Stimulated activated CD8-positive, alpha-beta memory T cell treated with anti-CD3 and anti-CD28 coated beads, Interleukin-2, amount 100 ng/mL, for 1 hour (primary cell): ENCODE results near the gene ALDH3B2.
"Not testable (repeated sequence)": the region's sequence is repeated elsewhere in the genome, so short reads cannot be mapped to it uniquely, and the experiment has no call there.

Source experiments
- DNase-seq, 2 donors: peaks; one replicate each; pipeline ENCODE4 v3.0.0-alpha.2; 2020; ENCODE audit warnings: low read depth in 2 of 2

ALDH3B2 gene

DNA sequence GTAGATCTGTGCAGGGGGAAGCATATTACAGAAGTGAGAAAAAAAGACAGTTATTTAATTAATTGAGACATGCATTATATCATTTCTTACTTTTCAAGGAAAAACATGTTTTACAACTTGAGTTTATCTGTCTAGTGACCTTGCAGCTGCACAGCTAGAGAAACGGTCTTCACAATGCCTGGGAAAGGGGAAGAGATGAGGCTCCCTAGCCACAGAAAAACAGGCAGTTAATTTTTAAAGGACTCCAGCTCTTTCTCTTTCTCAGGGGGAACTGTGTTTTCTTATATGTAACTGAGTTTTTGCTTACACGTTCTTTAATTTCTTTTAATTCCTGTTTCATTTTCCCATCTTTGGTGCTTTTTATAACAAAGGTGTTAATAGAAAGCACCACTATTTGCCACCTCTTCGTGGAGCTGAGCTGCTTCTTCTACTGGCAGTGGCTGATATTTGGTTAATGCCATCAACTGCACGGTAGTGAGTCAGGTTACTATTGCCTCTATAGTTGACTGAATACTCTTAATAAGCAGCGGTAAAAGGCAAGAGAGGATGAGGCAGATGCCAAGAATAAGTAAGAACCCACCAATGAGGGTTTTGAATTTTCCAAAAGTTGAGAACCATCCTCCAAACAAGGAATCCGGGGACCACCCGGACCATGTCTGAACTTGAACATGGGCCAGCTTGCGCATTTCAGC, 11.4 kb upstream of the ALDH3B2 start:
- DNase-seq, result not testable (repeated sequence)

DNA sequence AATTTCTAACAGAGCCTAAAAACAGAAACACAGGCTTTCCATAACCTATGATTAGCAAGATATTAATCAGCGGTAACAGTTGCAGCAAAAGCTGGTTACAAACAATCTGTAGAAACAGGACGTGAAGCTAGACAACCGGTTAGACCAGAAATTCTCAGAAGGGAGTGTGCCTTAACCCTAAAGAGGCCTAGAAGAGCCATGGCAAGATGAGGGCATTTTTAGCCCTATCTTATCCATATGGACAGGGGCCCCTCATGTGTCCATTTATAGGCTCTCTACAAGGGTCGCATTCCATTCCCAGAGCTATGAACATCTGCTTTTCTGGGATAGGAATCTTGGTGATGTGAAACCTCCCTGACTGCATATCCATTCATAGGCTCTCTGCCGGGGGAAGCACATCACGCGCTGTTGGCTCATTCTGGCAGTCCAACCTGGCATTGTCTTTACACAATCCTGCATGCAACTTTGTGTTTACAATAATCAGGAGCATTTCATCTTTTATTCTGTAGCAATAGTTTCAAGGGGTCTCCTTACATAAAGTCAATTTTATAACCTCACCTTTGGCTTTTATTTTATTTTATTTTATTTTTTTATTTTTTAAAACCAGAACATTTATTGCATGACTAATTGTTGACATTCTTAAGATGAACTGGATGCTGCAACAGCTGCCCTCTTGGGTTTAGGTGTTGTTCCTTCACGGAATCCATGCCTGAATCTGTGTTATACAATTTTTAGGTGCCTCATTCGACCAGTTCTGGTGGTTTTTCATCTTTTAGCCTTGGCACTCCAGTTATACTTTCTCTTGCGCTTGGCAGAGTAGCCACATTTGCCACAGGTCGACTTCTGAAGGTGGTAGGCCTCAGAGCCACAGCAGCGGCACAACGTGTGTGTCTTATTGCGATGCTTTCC, 8.0 kb upstream of the ALDH3B2 start:
- not testable (repeated sequence) for DNase-seq

DNA sequence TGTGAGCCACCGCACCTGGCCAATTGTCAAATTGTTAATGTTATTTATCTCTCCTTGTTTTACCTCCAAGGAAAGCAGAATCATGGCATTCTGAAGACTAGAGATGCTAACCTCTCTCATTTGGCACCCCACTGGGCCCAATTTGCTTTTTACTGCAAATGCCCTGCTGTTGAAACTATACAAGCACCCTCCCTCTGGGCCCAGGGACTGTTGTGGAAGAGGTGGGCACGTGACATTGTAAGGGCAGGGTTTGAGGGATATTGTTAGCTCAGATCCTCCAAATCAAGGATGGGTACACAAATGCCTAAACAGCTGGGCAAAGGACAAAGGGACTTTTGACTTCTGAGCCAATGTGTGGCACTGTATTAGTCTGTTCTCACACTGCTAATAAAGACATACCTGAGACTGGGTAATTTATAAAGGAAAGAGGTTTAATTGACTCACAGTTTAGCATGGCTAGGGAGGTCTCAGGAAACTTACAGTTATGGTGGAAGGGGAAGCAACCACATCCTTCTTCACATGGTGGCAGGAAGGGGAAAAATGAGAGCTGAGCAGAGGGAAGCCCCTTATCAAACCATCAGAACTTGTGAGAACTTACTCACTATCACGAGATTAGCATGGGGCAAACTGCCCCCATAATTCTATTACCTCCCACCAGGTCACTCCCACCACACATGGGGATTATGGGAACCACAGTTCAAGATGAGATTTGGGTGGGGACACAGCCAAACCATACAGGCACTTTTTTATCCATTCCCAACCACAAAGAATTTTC, 6.5 kb upstream of the ALDH3B2 start:
- DNase-seq, result no peak

DNA sequence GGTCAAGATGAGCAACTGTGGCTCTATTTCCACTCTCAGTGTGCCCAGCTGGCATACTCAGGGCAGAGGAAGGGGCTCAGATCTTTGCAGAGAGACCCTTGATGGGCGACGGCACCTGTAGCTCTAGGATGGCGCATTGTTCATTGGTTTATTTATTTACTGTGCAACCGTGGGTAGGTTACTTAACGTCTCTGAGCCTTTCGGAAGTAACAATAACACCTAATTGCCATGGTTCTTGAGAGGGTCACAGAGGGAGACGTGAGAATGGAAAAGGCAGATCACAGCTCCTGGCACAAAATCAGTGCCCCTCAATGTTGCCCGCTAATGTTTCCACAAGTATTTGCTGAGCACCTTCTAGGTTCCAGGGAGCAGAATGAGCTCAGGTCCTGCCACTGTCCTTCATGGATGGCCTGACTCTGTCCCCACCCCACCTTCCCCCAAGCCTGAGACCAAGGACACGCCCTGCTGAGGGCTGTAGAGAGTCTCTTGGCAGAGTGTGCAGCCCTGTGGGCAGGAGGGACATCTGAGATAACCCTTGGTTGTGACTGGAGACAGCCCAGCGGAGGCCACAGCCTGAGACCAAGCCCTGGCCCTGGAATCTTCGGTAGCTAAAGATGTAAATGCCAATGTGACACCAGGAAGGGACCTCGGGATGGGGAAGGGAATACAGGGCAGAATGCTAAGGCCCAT, 780 bp upstream of the ALDH3B2 start:
- no peak for DNase-seq

DNA sequence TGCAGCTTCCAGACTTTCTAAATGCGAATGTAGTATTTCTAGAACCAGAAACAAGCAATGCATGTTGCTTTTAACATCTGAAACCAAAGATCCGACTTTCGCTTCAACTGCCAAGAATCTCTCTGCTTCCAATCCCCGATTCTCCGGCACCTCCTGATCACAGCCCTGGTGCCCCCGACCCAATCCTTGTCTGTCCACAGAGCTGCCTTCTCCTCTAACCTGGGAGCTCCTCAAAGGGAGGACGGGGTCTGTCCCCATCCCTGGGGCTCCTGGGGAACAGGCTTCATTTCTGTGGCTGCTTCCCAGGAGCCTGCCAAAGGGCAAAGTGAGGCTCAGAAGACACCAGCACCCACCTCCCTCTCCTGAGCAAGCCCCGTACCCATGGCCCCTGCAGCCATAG, 521 bp downstream of the ALDH3B2 start:
- no peak for DNase-seq

DNA sequence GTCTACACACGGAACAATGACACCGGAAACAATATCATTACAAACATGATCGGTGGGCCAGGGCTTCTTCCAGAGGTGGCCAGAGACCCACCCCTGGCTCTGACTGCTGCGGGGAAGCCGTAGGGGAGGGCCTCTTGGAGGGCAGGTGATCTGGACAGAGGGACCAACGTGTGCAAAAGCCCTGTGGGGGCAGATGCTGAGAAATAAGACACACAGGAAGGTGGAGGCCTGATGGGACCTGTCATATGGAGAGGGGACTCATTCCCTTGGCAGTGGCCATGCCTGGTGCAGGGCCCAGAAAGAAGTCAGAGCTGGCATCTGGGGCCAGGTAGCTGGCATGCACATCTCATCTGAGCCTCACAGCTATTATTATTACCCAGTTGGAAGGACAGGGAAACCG, 1.1 kb downstream of the ALDH3B2 start:
- no peak for DNase-seq

DNA sequence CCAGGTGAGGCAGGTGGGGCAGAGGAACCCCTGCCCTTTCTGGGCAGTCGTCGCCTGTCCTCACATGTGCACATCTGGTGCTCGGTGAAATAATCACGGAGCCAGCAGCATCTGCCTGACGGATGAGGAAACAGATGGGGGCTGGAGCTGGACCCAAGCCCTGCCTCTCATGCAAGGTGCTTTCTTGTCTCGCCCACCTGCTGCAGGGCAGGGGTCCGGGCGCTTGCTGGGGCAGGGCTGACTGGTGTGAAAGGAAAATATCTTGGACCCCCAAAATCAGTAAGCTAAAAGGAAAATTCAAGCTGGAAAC, 3.3 kb downstream of the ALDH3B2 start:
- DNase-seq, result no peak

DNA sequence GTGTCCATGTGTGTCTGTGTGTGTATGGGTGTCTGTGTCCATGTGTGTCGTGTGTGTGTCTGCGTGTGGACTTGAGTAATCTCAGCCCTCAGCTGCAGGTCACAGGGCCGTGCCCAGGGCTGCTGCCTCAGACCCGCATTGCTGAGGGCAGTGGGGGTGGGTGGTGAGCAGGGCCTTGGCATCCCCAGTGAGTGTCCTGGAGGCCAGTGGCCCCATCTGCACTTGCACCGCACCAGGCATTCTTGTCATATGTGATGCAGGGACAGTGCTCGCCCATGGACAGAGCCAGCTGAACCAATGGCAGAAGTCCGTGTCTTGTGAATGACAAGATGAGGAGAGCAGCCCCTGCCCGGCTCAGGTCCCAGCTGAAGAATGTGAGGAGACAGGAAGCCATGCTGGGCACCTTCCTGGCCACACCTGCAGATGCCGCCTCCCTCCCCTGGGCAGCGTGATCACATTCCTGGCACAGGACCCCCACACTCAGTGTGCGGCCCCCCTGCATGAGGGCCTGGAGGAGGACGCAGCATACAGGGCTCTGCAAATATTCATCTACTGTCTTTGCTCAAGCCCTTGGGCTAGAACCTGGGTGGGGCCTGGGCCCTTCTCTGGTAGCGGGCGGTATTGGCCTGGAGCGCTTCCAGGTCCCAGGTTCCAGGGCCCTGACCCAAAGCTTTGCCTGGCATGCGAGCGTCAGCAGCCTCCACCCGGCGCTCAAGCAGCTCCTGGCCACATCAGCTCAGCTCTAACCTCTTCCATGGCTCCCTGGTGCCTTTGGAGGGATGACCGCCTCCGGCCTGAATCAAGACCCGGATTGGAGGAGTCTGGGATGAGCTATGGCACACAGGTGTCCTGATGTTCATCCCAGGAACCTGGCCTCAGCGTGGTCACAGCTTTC, 3.9 kb downstream of the ALDH3B2 start:
- DNase-seq, result no peak

DNA sequence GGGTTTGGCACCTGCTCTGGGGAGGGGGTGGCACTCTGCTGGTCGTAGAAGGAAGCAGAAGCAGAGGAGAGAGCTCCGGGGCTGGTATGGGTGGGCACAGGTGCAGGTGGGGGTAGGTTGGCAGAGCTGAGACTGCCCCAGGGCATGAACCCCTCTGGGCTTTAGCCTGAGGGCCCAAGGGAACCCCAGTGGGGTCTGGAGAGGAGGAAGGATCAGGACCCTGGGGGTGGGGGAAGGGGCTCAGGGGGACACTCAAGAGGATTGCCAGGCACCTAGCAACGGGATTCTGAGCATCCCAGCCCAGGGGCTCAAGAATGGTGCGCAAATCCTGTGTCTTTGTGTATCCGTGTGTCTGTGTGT, 6.3 kb downstream of the ALDH3B2 start:
- no peak for DNase-seq

DNA sequence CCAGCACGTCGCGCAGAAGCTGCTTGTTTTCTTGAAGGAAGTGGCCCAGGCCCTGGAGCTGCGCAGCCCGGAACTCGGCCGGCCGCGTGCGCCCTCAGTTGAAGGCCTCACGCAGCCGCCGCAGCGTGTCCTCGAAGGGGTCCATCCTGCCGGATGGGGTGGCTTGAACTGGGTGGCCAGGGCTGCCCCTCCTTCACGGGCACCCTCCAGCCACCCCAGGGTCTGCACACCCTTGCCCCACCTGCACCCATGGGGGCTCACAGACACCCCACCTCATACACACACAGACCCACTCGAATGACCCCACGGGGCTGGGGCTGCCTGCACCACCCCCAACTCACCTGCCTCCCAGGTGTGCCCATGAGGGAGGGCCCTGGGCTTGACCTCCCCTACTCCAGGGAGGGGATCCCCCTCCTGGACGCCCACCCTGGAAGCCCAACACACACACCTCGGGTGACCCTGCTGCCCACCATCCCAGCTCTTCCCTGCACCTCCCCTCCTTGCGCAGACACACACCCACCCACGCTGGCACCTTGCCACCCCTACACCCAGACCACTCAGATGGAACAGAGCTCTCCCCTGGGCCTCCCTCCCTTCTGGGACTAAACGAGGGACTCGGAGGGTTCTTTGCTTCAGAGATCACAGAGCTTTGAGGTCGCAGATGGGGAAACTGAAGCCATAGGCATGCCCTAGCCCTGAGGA, 6.8 kb downstream of the ALDH3B2 start:
- no peak for DNase-seq

DNA sequence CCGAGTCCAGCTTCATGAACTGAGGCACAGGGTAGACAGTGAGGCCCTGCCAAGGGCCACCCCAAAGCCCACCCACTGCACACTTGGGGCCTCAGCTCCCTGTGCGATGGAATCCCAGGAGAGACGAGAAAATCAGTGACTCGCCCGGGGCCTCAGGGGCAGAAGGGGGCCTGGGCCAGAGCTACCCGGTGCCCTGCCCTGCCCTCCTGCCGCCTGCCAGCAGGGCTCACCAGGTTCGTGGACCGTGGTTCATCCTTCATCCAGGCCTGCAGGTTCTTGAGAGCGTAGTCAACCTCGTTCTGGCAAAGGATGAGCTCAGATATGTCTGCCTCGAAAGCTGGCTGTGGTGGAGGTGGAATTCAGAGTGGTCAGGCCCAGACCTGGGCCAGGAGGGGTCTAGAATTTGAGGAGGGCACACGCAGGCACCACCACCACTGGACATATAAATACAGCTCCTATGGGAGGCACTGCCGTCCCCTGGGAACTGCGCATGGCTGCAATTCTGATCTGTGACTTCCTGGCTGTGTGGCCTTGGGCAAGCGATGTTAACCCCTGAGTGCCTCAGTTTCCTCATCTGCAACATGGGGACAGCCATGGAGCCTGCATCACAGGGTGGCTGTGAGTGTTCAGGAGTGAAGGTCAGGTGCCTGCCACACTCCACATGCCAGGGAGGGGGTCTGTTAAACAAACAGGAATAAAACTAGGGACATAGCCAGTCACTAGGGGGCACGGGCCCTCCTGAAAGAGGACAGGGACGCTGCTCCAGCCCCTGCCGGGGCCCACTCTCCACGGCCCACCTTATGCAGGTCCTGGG, 7.5 kb downstream of the ALDH3B2 start:
- DNase-seq, result no peak

DNA sequence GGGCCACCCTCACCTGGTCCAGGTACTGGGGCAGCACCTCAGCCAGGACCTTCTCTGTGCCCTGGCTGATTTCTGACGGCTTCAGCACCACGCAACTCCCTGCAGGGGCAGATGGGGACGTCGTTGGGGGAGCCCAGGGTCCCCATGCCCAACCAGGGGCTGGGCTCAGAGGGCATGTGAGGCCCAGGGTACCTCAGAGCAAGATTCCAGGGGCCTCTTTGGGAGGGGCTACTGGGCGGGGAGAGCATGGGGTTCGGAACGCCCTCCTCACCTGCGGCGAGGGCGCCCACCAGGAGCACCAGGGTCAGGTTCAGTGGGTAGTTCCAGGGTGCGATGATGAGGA, 8.1 kb downstream of the ALDH3B2 start:
- no peak for DNase-seq

DNA sequence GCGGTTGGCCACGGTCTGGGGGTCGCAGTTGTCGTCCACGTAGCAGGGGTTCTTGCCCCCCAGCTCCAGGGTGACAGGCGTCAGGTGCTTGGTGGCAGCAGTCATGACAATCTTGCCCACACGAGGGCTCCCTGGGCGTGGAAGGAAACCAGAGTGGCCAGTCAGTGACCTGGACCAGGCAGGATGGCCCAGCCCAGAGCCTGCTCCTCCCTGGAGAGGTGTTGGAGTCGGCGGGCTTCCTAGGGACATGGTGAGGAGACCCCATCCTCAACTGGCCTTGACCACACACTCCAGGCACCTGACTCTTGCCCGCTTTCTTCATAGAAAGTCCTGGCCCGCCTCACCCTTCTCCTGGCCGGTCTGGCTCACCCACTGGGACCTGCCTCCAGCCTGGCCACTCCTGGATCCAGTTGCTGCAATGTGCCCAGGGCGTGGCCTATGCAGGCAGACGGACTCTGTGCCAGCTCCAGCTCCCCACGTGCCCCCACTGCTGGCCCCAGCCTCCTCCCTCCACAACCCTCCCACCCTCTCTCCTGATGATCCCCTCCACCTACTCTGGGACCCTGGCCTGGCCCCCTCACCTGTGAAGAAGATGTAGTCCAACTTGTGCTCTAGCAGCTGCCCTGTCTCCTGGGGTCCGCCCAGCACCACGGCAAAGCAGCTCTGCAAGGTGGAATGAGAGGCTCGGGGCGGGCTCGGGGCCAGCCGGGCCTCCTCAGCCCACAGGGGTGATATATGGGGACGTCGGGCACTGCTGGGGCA, 8.7 kb downstream of the ALDH3B2 start:
- DNase-seq, result no peak

DNA sequence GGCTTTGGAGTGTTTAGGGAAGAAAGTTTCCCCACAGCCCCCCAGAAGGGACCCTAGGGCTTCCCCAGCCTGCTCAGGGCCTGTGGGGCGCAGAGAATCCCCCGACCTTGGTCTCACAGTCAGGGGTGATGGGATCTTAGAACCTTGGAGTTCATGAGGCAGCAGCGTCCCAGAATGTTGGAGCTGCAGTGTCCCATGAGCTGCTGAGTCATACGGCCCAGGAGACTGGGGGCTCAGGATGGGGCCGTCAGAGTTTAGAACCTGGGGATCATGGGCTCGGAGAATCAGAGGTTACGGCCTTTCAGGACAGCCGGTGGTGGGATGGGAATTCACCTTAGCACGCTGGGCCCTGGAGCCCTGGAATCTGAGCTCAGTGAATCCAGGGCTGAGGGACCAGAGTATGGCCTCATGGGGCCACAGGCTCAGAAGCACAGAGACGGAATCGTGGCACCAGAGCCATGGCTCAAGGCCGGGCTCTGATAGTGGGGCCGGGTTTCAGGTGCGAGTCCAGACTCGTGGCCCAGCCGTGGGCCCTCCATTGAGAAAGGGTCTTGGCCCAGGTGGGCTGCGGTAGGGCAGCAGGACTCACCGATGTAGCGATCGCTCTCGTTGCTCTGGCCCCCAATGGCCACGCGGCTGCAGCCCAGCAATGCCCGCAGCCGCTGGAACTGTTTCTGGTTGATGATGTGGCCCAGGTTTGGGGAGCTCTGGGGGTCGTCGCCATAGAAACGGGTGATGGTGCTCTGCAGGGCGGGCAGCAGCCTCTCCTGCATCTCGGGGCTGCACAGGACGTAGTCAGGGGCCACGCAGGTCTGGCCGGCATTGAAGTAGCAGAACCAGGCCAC, 9.5 kb downstream of the ALDH3B2 start:
- DNase-seq, result no peak

DNA sequence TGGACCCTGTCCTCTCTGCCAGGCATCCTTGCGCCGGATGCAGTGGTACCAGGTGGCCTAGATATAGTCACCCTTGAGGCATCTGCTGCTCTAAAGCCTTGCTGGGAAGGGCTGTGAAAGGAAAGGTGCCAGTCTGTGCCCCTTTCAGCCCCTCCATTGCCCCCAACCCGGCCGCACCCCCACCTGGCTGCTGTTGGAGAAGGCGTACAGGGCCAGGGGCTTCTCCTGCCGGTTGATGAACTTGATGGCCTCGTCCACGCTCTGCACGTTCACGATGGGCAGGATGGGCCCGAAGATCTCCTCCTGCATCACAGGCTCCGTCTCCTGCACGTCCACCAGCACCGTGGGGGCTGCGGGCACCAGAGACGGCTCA, 10.2 kb downstream of the ALDH3B2 start:
- DNase-seq, result no peak

DNA sequence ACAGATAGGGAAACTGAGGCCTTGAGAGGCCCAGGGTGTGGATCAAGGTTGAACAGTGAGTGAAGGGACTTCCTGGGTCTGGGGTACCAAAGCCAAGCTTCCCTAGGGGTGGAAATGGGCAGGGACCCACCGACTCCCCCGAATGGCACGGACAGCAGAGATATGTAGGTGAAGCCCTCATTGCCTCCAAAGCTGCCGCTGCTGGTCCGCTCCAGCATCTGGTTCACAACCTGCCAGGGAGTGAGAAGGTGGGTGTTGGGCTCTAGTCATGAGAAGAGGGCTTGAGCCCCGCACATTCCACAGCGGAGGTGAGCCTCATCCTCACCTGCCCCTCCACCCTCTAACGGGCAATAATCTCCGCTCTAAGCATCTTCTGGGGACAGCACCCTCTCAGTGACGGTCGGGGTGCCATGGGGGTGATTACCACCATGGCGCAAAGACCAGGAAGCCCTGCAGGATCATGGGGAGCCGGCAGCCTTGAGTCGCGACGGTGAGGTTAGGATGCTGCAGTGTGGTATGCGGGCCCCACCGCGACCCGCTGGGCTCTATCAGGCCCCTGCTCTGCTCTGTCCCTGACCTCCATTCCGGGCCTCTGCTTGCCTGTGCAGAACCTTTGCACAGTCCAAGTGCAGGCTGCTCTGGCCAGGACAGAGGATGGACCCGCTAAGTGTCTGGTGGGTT, 10.8 kb downstream of the ALDH3B2 start:
- no peak for DNase-seq

DNA sequence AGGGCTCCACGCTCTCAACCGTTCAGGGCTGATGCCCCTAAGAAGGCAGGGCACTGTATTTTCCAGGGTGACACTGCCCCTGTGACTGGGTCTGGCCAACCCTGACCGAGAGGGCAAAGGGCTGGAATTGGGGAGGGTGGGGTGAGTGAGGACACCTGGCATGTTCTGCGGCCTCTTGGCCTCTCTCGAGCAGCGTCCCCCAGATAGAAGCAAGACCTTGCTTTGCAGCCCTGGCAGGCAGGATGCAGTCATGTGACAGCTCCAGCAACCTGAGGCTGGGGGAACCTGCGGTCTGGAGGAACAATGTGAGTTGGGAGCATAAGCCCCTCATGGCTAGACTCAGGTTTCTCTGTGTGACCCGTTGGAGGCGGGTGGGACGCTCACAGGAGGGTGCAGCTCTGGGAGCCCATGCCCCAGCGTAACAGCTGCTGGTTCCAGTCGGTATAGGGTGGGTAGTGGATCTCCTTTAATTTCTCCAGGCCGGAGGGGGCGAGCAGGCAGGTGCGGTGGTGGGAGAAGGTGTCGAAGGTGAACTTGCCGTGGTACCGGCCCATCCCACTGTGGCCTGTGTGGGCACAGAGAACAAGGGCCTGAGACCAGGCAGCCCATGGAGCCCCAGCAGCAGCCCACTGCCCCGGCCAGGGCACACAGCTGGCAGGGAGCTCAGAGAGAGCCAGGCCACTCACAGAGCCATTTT, 11.4 kb downstream of the ALDH3B2 start:
- no peak for DNase-seq
